Stimulated activated CD4-positive, alpha-beta T cell treated with anti-CD3 and anti-CD28 coated beads, Interleukin-12 subunit alpha, Interleukin-12 subunit beta, amount 100 ng/mL, for 48 hours (primary cell): ENCODE data around the gene INSIG1.

ENCODE experiments used
- DNase-seq, 3 donors: peaks; one replicate each; pipeline ENCODE4 v3.0.0-alpha.2; 2020; ENCODE audit warnings: low read depth in 2 of 3, low spot score in 1 of 3

INSIG1 gene

DNA sequence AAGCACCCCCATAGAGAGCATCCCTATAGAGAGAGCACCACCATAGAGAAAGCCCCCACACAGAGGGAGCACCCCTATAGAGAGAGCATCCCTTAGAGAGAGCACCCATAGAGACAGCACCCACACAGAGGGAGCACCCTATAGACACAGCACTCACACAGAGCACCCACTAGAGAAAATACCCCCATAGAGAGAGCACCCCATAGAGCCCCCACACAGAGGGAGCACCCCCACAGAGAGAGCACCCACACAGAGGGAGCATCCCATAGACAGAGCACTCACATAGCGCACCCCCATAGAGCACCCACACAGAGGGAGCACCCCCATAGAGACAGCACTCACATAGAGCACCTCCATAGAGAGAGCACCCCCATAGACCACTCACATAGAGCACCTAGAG lies 48.6 kb downstream of the INSIG1 start:
- DNase-seq, result no peak

DNA sequence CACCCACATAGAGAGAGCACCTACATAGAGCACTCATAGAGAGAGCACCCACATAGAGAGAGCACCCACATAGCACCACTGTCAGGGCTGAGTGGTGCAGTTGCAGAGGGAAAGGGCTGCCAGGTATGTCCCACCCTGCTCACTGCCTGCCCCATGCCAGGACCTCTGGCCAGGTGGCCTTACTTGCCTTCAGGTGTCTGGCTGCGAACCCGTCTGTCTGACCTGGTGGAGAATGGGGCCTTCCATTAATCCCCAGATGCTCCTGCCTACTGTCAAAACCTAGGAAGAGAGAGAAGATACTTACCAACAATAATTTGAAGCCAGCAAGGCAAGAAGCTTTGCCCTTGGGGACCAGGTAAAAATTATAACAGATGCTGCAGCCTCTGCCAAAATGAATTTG lies 51.1 kb downstream of the INSIG1 start:
- no peak for DNase-seq

DNA sequence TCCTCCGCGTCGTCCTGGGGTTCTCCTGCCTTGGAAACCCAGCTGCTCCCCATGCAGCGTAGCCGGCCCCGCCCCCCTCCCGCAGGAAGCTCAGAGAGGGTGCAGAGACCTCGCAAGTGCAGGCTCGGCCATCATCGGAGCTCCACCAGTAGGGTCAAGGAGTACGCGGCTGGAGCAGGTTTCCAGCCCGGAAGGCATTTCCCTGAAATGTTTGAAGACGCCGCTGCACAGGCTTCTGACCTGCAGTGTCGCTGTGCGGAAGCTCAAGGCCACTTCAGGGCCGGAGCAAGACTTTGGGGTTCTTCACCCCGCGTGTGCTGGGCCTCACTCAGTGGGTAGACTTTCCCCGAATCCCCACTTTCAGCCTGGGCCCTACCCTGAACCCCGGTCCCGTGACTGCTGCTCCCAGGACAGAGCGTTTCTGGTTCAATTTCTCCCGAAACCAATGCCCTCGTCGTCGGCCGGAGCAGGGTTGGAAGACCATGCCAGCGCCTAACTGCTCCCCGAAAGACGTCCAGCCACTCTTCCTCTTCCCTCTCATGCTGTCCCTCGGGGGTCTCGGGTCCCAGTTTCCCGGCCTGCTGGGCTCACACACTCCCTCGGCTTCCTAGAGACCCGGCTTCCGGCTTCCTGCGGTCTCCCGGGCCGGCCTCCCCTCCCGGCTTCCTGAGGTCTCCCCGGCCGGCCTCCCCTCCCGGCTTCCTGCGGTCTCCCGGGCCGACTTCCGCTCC lies 52.1 kb downstream of the INSIG1 start:
- no peak for DNase-seq

DNA sequence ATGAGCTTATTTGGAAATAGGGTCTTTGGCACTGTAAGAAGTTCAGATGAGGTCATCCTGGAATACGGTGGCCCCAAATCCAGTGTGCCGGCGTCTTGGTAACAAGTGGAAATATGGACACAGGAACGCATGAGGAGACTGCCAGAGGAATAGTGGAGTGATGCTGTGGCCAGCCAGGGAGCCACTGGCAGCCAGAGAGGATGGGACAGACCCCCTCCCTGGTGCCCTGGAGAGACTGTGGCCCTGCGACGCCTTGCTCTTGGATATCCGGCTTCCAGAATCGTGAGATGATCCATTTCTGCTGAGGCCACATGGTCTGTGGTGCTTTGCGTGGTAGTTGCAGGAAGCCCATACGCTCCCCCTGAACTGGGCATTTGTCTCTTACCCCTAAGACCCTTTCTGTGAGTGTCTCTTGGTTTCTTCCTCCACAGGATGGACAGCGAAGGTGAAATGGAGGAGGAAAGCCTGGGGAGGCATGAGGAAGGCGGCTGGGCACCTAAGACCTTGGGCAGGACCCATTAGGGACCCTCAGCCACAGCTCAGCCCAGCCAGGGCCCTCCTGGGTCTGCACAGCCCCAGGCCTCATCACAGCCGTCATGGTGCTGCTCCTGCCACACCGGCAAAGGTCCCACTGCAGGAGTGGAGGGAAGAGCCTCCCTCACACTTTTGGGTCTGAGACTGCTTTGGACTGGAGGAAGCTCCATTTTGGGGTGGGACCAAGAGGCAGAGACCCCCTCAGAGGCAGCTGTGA lies 53.6 kb downstream of the INSIG1 start:
- DNase-seq, result no peak

DNA sequence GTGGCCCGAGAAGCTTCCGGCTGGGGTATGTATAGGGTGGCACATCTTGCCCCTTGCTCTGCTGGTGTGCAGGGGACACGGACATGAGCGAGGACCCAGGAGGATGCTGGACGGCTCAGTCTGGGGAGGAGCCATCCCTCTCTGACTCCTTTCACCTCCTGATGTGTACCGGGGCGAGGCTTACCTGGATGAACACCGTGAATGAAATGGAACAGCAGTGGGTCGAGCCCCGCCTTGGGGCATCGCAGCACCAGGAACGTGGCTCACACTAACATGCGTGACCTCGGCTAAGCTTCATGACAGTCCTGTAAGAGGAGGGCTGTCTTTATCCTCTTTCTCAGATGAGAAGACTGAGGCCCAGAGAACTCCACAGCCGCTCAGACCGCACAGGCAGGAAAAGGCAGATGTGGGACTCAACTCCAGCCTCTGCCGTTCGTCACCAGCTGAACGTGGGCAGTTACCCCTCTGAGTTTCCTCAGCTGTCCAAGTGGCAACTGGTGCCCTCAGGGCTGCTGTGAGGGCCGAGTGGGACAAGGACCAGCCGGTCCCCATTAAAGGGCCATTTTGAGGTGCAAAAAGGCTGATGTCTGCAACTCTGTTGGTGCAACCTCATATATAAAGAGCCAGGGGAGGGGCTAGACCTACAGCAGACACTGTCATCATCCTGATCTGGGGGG lies 54.5 kb downstream of the INSIG1 start:
- no peak for DNase-seq

DNA sequence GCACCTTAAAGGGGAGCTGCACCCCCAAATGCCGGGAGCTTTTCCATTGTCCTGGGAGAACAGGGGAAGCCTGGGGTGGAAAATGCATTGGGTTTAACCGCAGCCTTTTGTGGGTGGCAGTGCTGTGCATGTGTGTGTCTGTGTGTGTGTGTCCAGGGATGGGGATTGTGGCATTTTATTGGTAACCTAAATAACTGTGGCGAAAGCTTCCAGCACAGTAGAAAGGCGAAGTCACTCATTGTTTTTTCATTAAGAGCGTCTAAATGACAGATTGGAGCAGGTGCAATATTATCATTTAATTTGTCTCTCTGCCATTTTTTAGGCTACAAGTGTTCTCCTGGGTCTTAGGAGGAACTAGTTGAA lies 55.1 kb downstream of the INSIG1 start:
- no peak for DNase-seq

DNA sequence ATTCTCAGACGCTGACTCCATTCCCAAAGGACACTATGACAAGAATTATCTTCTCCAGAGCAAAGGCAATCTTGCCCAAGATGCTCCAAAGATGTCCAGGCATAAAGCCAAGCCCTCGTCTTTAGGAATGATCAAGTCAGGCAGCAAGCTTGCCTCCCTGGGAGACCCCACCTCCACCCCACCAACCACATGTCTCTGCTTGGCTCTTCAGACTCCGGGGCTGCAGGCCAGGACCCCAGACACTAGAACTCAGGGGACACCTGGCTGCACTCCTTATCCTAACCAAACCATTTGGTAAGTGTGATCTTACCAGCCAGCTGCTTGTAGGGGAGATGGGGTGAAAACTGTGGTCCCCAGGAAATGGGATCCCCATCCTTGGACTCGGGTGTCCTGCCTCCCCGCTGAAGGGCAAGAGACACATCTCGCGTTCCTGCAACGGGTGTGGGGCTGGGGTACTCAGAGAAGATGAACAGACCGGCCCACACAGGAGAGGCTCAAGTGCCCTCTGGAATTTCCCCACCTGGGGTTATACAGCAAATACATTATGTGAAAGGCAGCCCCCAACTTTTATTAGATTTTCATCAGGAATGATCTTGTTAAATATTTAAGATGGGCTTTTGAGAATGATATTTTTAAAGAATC lies 55.7 kb downstream of the INSIG1 start:
- DNase-seq, result no peak

DNA sequence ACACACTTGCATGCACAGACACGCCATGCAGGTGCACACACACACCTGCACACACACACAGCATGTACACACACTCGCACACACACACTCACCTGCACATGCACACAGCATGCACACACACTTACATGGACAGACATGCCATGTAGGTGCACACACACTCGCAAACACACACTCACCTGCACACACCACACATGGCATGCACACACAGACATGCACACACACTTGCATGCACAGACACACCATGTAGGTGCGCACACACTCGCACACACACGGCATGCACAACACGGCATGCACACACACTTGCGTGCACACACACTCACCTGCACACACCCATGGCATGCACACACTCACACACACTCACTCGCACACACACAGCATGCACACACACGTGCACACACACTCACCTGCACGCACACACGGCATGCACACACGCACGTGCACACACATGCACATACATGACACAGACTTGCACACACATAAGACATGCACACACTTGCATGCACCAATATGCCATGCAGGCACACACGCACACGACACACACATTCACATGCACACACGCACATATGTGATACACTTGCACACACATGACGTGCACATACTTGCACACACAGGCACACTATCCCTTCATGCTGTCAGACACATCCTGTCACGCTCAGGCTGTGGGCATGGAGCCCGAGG lies 56.8 kb downstream of the INSIG1 start:
- DNase-seq, result no peak

DNA sequence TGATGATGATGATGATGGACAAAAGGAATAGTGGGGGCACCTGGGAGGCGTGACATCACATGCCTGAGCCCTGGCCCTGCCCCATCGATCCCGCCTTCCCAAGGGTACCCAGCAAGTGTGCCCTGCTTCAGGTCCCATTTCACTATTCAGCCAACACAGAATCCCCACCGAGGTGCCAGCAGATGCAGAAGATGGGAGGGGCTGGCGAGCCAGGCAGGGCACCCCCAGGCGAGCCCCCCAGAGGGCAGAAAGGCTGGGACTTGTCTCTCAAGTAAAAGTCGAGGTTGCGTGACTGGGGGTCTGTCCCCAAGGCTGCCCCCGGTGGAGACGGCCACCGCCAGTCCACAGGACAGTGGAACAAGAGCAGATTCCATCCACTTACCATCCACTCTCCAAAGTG lies 57.5 kb downstream of the INSIG1 start:
- no peak for DNase-seq

DNA sequence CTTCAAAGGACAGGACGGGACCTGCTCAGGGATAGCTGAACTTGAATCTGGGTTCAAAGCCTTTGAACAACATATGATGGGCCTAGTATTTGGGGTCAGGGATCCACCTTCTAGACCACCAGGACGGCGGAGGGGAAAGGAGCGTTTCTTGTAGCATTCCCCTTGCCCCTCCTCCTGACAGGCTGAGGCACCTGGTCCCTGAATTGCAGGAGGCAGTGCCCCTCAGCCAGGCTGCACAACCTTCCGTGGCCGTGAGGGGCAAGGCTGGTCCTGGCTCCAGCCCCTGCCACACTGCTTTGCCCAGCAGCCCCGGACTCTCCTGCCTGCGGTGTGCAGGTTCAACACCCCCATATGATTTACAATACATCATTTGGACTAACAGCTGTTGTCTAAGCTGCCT lies 58.1 kb downstream of the INSIG1 start:
- DNase-seq, result no peak

DNA sequence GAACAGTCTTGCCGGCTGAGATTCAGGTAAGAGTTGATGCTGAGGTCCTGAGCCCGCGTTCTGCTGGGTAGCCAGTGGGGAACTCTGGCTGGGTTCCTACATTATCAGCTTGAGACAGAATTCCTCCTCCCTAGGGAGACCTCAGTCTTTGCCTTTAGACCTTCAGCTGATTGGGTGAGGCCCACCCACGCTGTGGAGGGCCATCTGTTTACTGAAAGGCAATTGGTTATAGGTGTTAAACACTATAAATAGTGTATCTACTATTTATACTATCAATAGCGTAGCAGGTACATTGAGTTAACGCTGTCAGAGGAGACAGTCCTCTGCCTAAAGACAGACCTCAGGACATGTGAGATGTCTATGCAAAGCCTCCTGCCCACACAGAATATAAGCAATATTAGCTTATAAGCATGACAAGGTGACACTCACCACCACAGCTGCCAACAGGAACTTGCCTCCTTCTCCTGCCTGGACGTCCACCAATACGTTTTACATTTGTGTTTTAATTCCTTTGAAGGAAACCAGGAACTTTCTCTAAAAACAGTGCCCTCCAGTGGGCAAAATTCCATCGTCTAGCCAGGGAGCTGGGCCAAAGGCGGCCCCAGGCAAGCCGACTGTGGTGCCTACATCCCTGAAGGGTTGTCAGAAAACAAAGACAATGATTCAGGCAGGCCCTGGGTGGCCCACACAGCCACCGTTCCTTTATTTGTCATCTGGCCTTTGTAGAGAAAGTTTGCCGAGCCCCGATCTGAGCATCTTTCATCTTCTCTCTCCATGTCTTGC lies 58.8 kb downstream of the INSIG1 start:
- DNase-seq, result no peak

DNA sequence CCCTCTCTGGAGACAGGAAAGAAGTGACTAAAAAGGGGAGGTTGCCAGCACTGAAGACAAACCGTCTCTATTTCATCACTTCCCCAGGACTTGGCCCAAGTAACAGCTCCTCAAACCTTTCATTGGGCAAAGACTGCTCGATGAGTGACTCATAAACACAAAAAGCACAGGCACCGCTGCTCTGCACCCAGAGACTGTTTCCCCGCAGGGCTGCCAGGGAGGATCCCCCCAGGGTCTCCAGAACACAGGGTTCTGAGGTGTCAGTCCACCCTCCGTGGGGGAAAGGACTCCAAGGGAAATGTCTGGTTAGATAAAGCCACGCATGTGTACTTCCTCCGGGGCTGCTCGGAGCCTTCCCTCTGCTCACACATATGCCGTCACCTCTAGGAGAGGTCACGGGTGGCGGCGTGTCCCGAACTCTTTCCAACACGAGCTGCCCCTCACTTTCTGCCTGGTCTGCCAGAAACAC lies 59.9 kb downstream of the INSIG1 start:
- no peak for DNase-seq

DNA sequence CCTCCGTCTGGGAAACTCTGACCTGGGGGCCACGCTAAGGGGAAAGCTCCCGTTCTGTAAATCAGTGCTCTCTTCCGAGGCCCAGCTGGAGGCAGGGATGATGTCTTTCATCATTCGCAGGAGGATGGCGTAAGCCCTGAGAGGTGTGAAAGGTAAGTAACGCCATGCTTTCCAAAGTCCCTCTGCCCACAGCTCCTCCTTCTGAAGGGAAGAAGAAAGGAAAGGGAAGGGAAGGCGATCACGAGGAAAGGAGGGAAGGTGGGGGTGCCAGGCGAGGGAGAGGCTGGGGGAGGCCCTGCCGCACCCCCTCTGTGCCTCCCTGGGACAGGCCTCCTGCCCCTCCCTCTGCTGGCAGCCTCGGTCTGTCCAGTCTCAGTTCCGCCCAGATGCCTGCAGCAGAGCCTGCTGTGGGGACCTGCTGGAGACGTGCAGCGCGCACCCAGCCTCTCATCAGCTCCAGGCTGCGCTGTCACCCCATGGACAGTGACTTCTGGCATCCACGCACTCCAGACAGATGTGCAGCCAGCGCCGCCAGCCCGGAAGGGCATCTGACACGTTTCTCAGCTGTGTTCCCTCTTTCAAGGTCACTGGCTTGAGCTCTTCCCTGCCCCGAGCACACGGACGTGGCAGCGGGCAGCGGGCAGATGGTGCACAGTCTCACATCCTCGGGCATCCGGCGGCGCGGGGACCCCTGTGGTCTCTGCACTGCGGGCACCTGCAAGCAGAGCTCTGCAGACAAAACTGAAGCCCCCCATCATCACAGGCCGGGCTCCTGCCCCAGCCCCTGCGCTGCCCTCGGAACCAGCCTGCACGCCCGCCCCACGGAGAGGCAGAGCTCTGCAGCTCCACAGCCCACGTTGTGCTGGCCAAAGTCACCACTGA lies 60.6 kb downstream of the INSIG1 start:
- DNase-seq, result no peak

DNA sequence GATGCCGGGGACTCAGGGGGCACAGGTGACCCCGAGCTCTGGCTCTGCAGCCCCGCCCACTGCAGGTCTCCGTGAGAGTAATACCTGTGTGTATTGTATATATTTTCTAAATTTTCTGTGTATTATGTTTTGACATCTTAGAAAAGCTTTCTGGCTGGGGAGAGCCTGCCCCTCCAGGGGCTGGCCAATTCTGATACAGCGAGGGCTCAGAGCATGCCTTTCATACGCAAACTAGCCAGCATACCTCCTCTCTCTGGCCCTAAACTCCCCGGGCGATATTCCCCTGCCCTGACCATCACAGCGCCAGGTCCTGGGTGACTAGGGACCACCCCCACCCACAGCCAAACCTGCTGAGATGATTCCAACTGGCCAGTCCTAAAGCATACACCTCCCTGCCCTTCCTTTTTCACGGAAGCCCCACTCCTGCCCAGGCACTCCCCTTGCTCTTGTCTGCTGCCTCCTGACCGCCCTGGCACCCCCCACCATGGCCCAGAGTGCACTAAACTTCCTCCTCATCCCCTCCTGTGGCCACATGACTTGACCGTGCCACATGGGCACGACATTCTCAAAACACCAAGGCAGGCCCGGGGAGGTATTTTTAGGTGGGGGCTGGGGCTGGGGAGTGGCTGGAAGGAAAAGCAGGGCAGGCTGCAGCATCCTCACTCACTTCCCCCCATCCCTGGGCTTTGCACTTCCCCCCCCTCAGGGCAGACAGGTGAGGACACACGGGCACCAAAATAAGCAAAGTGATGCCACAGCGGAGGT lies 61.5 kb downstream of the INSIG1 start:
- no peak for DNase-seq
